ENCODE results near the gene IL17C.

GRCh38 chr16:88659160-88659559 lies 20.8 kb downstream of the IL17C start:
- TF ChIP-seq CTCF (IDR thresholded peaks at IDR 0.05) (no peak), EZH2 (IDR thresholded peaks at IDR 0.05; ENCODE audit: borderline replicate concordance, insufficient read depth, low read depth, low read length, poor library complexity, severe bottlenecking) (no peak)

All from B cell (primary cell).